K562 (cell line): ENCODE results near the gene ROR2. TPM values are rescaled to one million over a fixed set of nuclear protein-coding genes. Genes with fewer than 3 reads are reported as not detected.

Experiments
- ATAC-seq: fragments of 200-7000 bp; cut with Tn5 transposase; 3 replicates; pipeline ENCODE4 v1.9.1; 2020; ENCODE audit warnings: moderate library complexity
- BruUV-seq: library from RNA; stranded (reverse); fragments of 400-500 nt; replicated peaks from 2 replicates; lab custom pipeline; 2021; lab: Mats Ljungman, UMichigan
- CTCF ChIA-PET: fragments of 300-600 bp; formaldehyde crosslinking; extraction: SDS; loops from one replicate; lab custom pipeline; 2021; ENCODE audit warnings: low intra/inter-chr PET ratio; lab: Yijun Ruan, JAX
- POLR2A ChIA-PET: fragments of 300-600, 350-650 bp; sonication (Branson Sonifier 250); formaldehyde crosslinking; extraction: SDS; loops from one replicate; lab custom pipeline; 2021; ENCODE audit warnings: antibody characterized with exemption, inconsistent platforms; lab: Yijun Ruan, JAX
- DNase-seq, 4 experiments: peaks; one replicate each; pipeline versions ENCODE4 v3.0.0 to v3.0.0-alpha.2; 2011 to 2018; ENCODE audit warnings: low spot score in 3 of 4, mixed read lengths in 3 of 4; ENCODE audit errors: extremely low read depth in 1 of 4
- FAIRE-seq: peaks from 2 replicates; lab custom pipeline; 2011; peaks lifted over from hg19 to GRCh38; lab: Jason Lieb, UNC
- H2AFZ ChIP-seq: 2 replicates; pipeline ENCODE4 v1.6.0; 2011; ENCODE audit warnings: low read depth, low read length, control low read depth, inconsistent platforms
- H3K27ac ChIP-seq: fragments of 200-600 bp; 3 replicates; pipeline ENCODE4 v1.8.0; 2011; ENCODE audit warnings: low read depth, mild to moderate bottlenecking, control low read depth, inconsistent platforms, low read length, moderate library complexity, mixed read lengths; ENCODE audit errors: extremely low read depth
- H3K27me3 ChIP-seq, 2 experiments: fragments of 300-600 bp in 1 of 2; 2 replicates in 1 of 2; 3 replicates in 1 of 2; pipeline versions ENCODE4 v1.6.0 to v1.8.0; 2011; ENCODE audit warnings: inconsistent platforms in 2 of 2, low read length in 2 of 2, mild to moderate bottlenecking in 1 of 2, mixed read lengths in 1 of 2, moderate library complexity in 1 of 2; ENCODE audit not compliant: control insufficient read depth in 2 of 2, insufficient read depth in 2 of 2
- H3K36me3 ChIP-seq: fragments of 300-600 bp; 3 replicates; pipeline ENCODE4 v1.8.0; 2011; ENCODE audit warnings: mild to moderate bottlenecking, low read length, inconsistent platforms; ENCODE audit not compliant: control insufficient read depth, insufficient read depth
- H3K4me1 ChIP-seq, 2 experiments: fragments of 200-600 bp in 1 of 2; replicated peaks in 1 of 2; 2 replicates in 1 of 2; 3 replicates in 1 of 2; pipeline versions ENCODE4 v1.5.1 to v1.8.0; 2011; ENCODE audit warnings: inconsistent platforms in 2 of 2, low read length in 2 of 2, mild to moderate bottlenecking in 1 of 2, mixed read lengths in 1 of 2, moderate library complexity in 1 of 2; ENCODE audit not compliant: control insufficient read depth in 2 of 2, insufficient read depth in 2 of 2
- H3K4me2 ChIP-seq: 2 replicates; pipeline ENCODE4 v1.6.1; 2011; ENCODE audit warnings: low read length, control low read depth, inconsistent platforms, mixed read lengths; ENCODE audit not compliant: insufficient read depth
- H3K4me3 ChIP-seq: fragments of 200-600 bp; sonication (generic), shearing (Covaris generic); 2 replicates; pipeline ENCODE4 v1.5.1; 2016; ENCODE audit warnings: control low read depth, inconsistent platforms
- H3K79me2 ChIP-seq: fragments of 200-600 bp; 3 replicates; pipeline ENCODE4 v1.8.0; 2011; ENCODE audit warnings: low read length, inconsistent platforms; ENCODE audit not compliant: control insufficient read depth, insufficient read depth
- H3K9ac ChIP-seq, 2 experiments: 2 replicates each; pipeline versions ENCODE4 v1.6.0 to v1.6.1; 2011; ENCODE audit warnings: low read depth in 2 of 2, low read length in 2 of 2, control low read depth in 1 of 2, inconsistent platforms in 1 of 2, mild to moderate bottlenecking in 1 of 2, mixed read lengths in 1 of 2; ENCODE audit not compliant: insufficient read depth in 1 of 2
- H3K9me1 ChIP-seq: one replicate; pipeline ENCODE4 v1.6.0; 2011; ENCODE audit warnings: inconsistent platforms, mild to moderate bottlenecking, low read length, moderate library complexity; ENCODE audit not compliant: control insufficient read depth, insufficient read depth
- H3K9me3 ChIP-seq: replicated peaks from 2 replicates; pipeline ENCODE4 v1.5.1; 2011; ENCODE audit warnings: low read depth, low read length, inconsistent platforms; ENCODE audit not compliant: control insufficient read depth, insufficient read depth
- H4K20me1 ChIP-seq: replicated peaks from 2 replicates; pipeline ENCODE4 v1.6.1; 2011; ENCODE audit warnings: low read length, inconsistent platforms, mixed read lengths; ENCODE audit not compliant: control insufficient read depth, insufficient read depth
- DDX20 ChIP-seq: fragments of 450-650 bp; IDR thresholded peaks from 2 replicates; pipeline ENCODE4 v1.6.1; 2016; ENCODE audit warnings: missing genetic modification characterization, low read depth, mild to moderate bottlenecking, missing compliant biosample characterization, moderate library complexity
- FIP1L1 ChIP-seq: fragments of 200-400 bp; formaldehyde crosslinking; IDR thresholded peaks from 2 replicates; pipeline ENCODE4 v1.6.1; 2018; ENCODE audit warnings: mild to moderate bottlenecking, low read depth, low read length; ENCODE audit not compliant: poor library complexity, severe bottlenecking
- HLTF ChIP-seq: fragments of 450-650 bp; IDR thresholded peaks from 2 replicates; pipeline ENCODE4 v1.6.1; 2016
- HNRNPH1 ChIP-seq: fragments of 200-400 bp; formaldehyde crosslinking; optimal IDR thresholded peaks from 2 replicates; pipeline ENCODE3; 2017; ENCODE audit warnings: low read depth, mild to moderate bottlenecking, low read length, moderate library complexity
- MAZ ChIP-seq, 2 experiments: fragments of 450-650 bp in 1 of 2; sonication (generic) in 1 of 2; formaldehyde crosslinking; IDR thresholded peaks in 1 of 2; conservative IDR thresholded peaks in 1 of 2; 2 replicates each; pipeline versions ENCODE4 v1.4.0 to v1.5.0; 2020; ENCODE audit warnings: mild to moderate bottlenecking in 1 of 2, missing genetic modification reagents in 1 of 2
- MYNN ChIP-seq, 2 experiments: sonication (generic); formaldehyde crosslinking in 1 of 2; IDR thresholded peaks; 2 replicates each; pipeline versions ENCODE4 v1.5.0 to v1.6.1; 2016 to 2020; ENCODE audit warnings: antibody characterized with exemption in 1 of 2, missing genetic modification reagents in 1 of 2
- NCOA4 ChIP-seq: fragments of 450-650 bp; IDR thresholded peaks from 2 replicates; pipeline ENCODE4 v1.6.1; 2018; ENCODE audit warnings: mild to moderate bottlenecking; ENCODE audit not compliant: partially characterized antibody
- SETDB1 ChIP-seq: IDR thresholded peaks from one replicate; pipeline ENCODE4 v1.6.1; 2012; ENCODE audit warnings: low read length, control low read depth, inconsistent platforms
- TOE1 ChIP-seq, 2 experiments: fragments of 450-650 bp in 1 of 2; sonication (generic) in 1 of 2; formaldehyde crosslinking in 1 of 2; IDR thresholded peaks; 2 replicates each; pipeline versions ENCODE4 v1.7.1 to v1.8.0; 2016 to 2022; ENCODE audit warnings: borderline replicate concordance in 2 of 2, mild to moderate bottlenecking in 2 of 2, antibody characterized with exemption in 1 of 2, inconsistent platforms in 1 of 2, low read depth in 1 of 2, missing genetic modification reagents in 1 of 2, moderate library complexity in 1 of 2
- ZNF274 ChIP-seq: IDR thresholded peaks from 2 replicates; pipeline ENCODE4 v1.6.1; 2011; ENCODE audit warnings: low read depth, mild to moderate bottlenecking, low read length, moderate library complexity, borderline replicate concordance
- WGBS: fragments of 100-300 bp; shearing (Covaris generic); methylation state at CpG from one replicate; pipeline ENCODE4 v1.1.6; 2016; ENCODE audit warnings: low coverage, mixed read lengths; ENCODE audit not compliant: insufficient coverage; ENCODE audit errors: missing lambda C conversion rate; 5-methylcytosine and 5-hydroxymethylcytosine counted together
- in situ Hi-C: fragments of 300-500 bp; cut with MboI; formaldehyde crosslinking; loops from 4 replicates; pipeline ENCODE4 v1.15.0; 2018; ENCODE audit warnings: inconsistent platforms, mixed read lengths
- intact Hi-C: fragments of 100-400 bp; cut with micrococcal nuclease; formaldehyde crosslinking; loops from 2 replicates; pipeline ENCODE4 v1.14.2; 2022
- polyA plus RNA-seq, 8 experiments: library from polyadenylated mRNA; depleted of rRNA in 4 of 8; stranded (reverse) in 5 of 8; unstranded in 3 of 8; fragments of >200 nt; fragmentation: Nextera tagmentation in 2 of 8; fragmentation: Illumina TruSeq in 1 of 8; extraction: Ambion mirVana in 2 of 8; extraction: Trizol in 1 of 8; gene quantifications; 2 replicates each; pipeline versions ENCODE4 v1.2.1 to v1.2.3, GENCODE V29; 2011 to 2014; ENCODE audit warnings: inconsistent platforms in 1 of 8, missing spikeins in 1 of 8
- total RNA-seq, 7 experiments: library from RNA; depleted of rRNA in 6 of 7; stranded (reverse); fragments of >200 nt in 6 of 7; fragmentation: Illumina TruSeq in 2 of 7; extraction: Trizol in 2 of 7; gene quantifications; 2 replicates each; pipeline versions ENCODE4 v1.2.1 to v1.2.3, GENCODE V29; 2011 to 2021; ENCODE audit warnings: low replicate concordance in 1 of 7
- TF ChIP-seq, protein P1 (sequence below): sonication (generic); formaldehyde crosslinking; IDR thresholded peaks from 2 replicates; pipeline ENCODE4 v1.8.0; 2022; ENCODE audit warnings: mild to moderate bottlenecking, low read depth, missing genetic modification reagents
- TF ChIP-seq, protein P2 (sequence below), 2 experiments: fragments of 450-650 bp; IDR thresholded peaks; 2 replicates each; pipeline ENCODE4 v1.6.1; 2016
- TF ChIP-seq, protein P3 (sequence below): fragments of 450-650 bp; IDR thresholded peaks from one replicate; pipeline ENCODE4 v1.6.1; 2018; ENCODE audit warnings: mild to moderate bottlenecking, moderate library complexity; ENCODE audit not compliant: partially characterized antibody

ROR2 gene
- total and polyA plus RNA-seq, 9 of the 15 experiments (the other 6 are each of a cell fraction or from before 2014, with no cell fraction given) = 5.6 to 33.8 (median 15.3) TPM

DNA sequence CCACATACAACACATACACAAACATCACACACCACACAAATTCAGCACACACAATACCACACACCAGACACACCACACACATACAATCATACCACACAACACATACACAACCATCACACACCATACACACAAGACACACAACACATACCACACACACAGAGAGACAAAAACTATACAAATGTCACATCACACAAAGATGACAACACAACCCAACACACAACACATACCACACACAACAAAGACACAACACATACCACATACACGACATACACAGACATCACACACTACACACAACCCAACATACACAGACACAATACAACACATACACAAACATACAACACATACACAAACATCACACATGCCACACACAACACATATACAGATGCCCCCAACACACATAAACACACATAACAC, 44.8 kb downstream of the ROR2 start (continued):
- TF ChIP-seq TOE1 (IDR thresholded peaks at IDR 0.05; ENCODE audit: borderline replicate concordance) (peak; percentile 67; the same call in 1 of the 2 replicates), TOE1 (CRISPR knock-in tag; IDR thresholded peaks at IDR 0.05; ENCODE audit: borderline replicate concordance, low read depth) (no peak), FIP1L1 (no peak)
- TF ChIP-seq, protein P1, sequence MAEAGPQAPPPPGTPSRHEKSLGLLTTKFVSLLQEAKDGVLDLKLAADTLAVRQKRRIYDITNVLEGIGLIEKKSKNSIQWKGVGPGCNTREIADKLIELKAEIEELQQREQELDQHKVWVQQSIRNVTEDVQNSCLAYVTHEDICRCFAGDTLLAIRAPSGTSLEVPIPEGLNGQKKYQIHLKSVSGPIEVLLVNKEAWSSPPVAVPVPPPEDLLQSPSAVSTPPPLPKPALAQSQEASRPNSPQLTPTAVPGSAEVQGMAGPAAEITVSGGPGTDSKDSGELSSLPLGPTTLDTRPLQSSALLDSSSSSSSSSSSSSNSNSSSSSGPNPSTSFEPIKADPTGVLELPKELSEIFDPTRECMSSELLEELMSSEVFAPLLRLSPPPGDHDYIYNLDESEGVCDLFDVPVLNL (CRISPR knock-in tag) = no peak

DNA sequence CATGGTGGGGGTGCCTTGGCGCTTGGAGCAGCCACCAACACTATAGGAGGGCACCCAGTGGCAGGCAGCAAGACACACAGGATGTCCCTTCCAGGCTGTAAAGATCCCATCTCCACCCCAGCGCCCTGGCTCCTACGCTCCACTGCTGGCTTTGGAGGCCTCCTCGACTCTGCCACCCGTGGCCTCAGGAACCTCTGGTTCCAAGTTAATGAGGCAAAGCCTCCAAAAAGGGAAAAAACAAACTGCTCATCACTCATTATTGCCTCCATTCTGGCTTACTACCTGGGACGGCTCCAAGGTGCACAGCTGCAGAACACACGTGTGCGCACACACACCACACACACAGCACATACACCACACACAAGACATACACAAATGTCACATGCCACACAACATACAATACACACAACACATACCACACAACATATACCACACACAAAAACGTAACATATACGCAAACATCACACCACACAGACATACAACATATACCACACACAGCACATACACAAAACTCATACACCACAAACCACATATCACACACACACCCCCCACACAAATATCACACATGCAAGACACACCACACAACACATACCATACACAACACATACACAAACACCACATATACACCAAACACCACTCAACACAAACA, 45.3 kb downstream of the ROR2 start:
- H4K20me1 ChIP-seq = no peaks in the 10 kb centered on the region
- H3K79me2 ChIP-seq = peaks cover 95% of the 10 kb centered on the region
- no peak overlapping the region for H3K4me3 ChIP-seq
- H3K9me3 ChIP-seq = no peaks in the 10 kb centered on the region
- H3K4me2 ChIP-seq = no peak overlapping the region
- peaks cover 67 to 77% of the 10 kb centered on the region in 2 experiments for H3K4me1 ChIP-seq
- in situ Hi-C loops = no loop called here
- POLR2A ChIA-PET = no interaction called here
- 76% methylated on average over 10 of the region's 10 CpGs for WGBS
- intact Hi-C loops = loop anchor here (10.0 kb wide), 1 partner anchor 130 kb away; no protein-coding TSS in a partner anchor
- CTCF ChIA-PET = no interaction called here
- ATAC-seq (no peak), DNase-seq (no peak), FAIRE-seq (no peak)
- H3K9me1 ChIP-seq = no peaks in the 10 kb centered on the region
- peaks cover 3% of the 10 kb centered on the region; the same call in 1 of the 3 replicates for H3K36me3 ChIP-seq
- no peak overlapping the region for H2AFZ ChIP-seq
- H3K9ac ChIP-seq = peak overlapping the region; percentile 69 to 72; a peak in 3 of 4 replicates
- H3K27me3 ChIP-seq = no peaks in the 10 kb centered on the region
- peak overlapping the region; percentile 88 for H3K27ac ChIP-seq
- no TSS peak for BruUV-seq
- TF ChIP-seq DDX20 (tag) (no peak), HNRNPH1 (no peak), MYNN (IDR thresholded peaks at IDR 0.05) (no peak), MYNN (CRISPR knock-in tag; IDR thresholded peaks at IDR 0.05) (no peak), SETDB1 (no peak), NCOA4 (peak; percentile 7), ZNF274 (no peak), MAZ (CRISPR knock-in tag; conservative IDR thresholded peaks at IDR 0.05 in 1 of 2, IDR thresholded peaks at IDR 0.05 in 1 of 2) (no peak), HLTF (peak; percentile 82)
- TF ChIP-seq, protein P2, sequence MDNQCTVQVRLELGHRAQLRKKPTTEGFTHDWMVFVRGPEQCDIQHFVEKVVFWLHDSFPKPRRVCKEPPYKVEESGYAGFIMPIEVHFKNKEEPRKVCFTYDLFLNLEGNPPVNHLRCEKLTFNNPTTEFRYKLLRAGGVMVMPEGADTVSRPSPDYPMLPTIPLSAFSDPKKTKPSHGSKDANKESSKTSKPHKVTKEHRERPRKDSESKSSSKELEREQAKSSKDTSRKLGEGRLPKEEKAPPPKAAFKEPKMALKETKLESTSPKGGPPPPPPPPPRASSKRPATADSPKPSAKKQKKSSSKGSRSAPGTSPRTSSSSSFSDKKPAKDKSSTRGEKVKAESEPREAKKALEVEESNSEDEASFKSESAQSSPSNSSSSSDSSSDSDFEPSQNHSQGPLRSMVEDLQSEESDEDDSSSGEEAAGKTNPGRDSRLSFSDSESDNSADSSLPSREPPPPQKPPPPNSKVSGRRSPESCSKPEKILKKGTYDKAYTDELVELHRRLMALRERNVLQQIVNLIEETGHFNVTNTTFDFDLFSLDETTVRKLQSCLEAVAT (IDR thresholded peaks at IDR 0.05) = no peak; a peak in 2 of 4 replicates
- TF ChIP-seq, protein P3, sequence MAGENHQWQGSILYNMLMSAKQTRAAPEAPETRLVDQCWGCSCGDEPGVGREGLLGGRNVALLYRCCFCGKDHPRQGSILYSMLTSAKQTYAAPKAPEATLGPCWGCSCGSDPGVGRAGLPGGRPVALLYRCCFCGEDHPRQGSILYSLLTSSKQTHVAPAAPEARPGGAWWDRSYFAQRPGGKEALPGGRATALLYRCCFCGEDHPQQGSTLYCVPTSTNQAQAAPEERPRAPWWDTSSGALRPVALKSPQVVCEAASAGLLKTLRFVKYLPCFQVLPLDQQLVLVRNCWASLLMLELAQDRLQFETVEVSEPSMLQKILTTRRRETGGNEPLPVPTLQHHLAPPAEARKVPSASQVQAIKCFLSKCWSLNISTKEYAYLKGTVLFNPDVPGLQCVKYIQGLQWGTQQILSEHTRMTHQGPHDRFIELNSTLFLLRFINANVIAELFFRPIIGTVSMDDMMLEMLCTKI = no peak
